COR-L47 (cell line): ENCODE results near the gene ZBTB22.
"Not testable (repeated sequence)": the region's sequence is repeated elsewhere in the genome, so short reads cannot be mapped to it uniquely, and the experiment has no call there.

Source experiments
- DNase-seq: peaks from one replicate; lab custom pipeline; 2025; lab: John Stamatoyannopoulos, UW

Gene ZBTB22

DNA sequence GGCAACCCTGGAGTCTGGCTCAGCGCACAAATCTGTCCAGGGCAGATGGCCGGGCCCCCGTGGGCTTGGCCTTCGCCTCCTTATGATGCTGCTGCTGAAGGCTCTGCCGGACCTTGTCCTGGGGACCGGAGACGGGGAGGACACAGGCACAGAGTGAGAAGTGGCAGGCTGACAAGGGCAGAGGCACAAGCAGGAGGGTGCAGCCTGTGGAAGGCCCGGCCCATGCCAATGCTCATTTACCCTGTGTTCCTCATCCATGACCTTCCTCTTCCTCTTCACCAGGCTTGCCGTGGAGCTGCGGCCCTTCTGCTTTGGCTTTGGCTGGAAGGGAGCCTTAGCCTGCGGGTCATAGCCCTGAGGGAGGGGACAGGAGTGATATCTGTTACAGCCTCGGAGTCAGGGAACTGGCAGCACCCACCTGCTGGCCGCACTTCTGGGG, 38.3 kb downstream of the ZBTB22 start:
- DNase-seq: no peak

DNA sequence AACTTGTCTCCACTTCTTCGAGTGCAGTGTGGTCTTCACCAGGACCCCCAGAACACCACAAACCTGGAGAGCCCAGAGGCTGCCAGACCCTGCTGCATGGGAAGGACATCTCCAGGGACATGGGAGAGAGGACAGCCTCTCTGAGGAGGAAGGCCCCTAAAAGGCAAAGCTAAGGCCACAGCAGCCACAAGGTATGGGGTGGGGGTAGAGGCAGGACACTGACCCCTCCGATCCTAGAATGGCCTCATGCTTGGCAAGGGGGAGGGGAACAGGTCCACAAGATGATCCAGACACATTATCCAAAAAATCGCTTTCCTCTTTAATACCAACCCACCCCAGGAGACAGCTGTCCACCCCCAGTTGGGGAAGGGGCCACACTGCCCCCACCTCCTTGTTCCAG, 38.7 kb downstream of the ZBTB22 start:
- no peak for DNase-seq

DNA sequence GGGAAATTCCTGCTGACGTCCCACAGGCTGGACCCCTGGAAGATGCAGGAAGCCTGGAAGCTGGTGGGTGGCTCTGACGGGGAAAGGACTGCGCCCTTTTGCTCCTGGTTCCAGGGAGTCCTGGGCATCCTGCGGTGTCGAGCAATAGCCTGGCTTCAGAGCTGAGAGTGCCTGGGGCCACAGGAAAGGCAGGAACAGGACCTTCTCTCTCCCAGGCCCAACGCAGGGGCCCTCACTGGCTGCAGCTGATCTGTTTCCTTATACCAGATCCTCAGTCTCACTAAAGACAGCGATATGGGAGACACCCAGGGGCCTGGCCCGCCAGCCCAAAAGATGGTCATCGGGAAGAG, 39.2 kb downstream of the ZBTB22 start:
- no peak for DNase-seq

DNA sequence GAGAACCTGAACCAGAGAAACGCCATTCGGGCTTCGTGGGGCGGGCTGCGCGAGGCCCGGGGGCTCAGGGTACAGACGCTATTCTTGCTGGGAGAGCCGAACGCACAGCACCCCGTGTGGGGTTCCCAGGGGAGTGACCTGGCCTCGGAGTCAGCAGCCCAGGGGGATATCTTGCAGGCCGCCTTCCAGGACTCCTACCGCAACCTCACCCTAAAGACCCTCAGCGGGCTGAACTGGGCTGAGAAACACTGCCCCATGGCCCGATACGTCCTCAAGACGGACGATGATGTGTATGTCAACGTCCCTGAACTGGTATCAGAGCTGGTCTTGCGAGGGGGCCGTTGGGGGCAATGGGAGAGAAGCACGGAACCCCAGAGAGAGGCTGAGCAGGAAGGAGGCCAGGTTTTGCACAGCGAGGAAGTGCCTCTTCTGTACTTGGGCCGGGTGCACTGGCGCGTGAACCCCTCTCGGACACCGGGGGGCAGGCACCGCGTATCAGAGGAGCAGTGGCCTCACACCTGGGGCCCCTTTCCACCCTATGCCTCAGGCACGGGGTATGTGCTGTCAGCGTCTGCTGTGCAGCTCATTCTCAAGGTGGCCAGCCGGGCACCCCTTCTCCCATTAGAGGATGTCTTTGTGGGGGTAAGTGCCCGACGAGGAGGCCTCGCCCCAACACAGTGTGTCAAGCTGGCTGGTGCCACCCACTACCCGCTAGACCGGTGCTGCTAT, 39.7 kb downstream of the ZBTB22 start:
- DNase-seq: no peak

DNA sequence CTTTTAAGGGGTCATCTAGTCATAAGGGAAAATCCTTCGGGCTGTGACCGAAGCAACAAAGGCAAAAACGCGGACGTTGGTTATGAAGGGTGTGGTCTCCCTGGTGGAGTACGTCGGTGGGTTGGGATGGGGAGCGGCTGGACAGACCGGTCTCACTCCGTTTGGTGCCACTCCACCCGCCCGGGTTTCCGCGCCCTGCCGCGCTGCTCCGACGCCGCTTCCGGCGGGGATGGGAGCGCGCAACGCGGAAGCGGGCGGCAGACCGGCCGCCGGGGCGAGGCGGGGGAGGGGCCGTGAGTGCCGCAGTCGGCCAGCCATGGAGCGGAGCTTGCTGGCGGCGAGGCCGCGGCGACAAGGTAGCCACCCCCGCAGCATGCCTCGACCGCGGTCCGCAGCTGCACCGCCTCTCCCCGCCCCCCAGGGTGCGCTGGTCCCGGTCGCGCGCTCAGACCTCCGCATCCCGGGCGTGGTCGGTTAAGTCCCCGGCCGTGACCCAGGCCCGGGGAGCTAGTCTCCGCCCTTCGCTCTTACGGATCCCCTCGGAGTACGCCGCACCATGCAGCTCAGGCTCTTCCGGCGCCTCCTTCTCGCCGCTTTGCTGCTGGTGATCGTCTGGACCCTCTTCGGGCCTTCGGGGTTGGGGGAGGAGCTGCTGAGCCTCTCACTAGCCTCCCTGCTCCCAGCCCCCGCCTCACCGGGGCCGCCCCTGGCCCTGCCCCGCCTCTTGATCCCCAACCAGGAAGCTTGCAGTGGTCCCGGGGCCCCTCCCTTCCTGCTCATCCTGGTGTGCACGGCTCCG, 40.5 kb downstream of the ZBTB22 start, which contains the start of gene B3GALT4:
TSS of gene B3GALT4 (plus strand) at position 260 of the 799 bp plus-strand sequence. CDS start at position 557, 297 bp downstream.
- DNase-seq: peak; percentile 47

DNA sequence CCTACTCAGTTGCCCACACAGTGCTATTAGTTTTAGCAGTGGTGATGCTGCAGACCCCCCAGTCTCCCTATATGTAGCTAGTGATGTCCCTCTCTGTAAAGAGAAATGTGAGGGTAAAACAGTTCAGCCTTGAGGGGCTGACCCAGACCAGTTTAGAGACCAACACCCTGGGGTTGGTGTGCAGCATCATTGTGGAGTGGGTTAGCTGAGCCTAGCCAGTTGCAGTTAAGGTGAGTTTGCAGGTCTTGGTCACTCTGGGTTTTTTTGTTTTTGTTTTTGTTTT, 41.0 kb downstream of the ZBTB22 start:
- DNase-seq: no peak

DNA sequence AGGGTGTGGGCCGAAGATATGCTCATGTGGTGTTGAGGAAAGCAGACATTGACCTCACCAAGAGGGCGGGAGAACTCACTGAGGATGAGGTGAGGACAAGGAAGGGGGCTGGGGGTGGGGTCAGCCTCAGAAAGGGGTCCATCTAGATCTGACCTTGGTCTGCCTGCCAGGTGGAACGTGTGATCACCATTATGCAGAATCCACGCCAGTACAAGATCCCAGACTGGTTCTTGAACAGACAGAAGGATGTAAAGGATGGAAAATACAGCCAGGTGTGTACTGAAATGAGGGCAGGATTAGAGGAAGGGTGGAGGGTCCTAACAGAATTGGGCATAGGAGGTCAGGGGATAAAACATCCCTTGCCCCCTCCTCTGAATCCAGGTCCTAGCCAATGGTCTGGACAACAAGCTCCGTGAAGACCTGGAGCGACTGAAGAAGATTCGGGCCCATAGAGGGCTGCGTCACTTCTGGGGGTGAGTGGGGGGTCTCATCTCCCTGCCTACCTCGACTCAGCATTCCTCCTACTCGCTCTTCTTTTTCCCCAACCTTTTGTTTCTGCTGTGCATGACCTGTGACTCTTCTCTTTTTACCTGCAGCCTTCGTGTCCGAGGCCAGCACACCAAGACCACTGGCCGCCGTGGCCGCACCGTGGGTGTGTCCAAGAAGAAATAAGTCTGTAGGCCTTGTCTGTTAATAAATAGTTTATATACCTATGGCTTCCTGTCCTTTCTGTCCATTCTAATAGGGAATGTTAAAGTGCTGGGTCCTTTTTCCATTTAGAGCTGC, 41.6 kb downstream of the ZBTB22 start:
- not testable (repeated sequence) for DNase-seq

DNA sequence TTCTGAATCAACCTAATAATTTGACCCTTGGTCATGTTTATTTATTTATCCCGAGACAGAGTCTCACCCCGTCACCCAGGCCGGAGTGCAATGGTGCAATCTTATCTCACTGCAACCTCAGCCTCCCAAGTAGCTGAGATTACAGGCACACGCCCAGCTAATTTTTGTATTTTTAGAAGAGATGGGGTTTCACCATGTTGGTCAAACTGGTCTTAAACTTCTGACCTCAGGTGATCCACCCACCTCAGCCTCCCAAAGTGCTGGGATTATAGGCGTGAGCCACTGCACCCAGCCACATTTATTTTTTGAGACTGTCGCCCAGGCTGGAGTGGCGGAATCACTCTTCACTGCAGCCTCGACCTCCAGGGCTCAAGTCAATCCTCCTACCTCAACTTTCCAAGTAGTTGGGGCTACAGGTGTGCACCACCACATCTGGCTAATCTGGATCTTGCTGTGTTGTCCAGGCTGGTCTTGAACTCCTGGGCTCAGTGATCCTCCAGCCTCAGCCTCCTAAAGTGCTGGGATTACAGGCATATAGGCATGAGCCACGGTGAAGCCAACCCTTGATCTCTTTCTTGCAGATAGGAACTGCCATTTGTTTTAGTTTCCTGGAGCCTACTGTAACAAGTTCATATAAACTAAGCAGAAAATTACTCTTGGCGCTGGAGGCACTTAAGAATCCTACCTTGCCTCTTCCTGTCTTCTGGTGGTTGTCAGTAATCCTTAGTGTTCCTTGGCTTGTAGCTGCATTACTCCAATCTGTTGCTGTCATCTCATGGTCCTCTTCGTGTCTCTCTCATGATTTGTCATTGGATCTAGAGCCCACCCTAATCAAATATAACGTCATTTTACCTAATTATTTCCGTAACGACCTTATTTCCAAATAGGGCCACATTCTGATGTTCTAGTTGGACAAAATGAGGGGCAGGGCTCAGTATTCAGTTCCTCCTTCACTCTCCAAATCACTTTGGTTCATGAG, 43.3 kb downstream of the ZBTB22 start:
- DNase-seq: no peak

DNA sequence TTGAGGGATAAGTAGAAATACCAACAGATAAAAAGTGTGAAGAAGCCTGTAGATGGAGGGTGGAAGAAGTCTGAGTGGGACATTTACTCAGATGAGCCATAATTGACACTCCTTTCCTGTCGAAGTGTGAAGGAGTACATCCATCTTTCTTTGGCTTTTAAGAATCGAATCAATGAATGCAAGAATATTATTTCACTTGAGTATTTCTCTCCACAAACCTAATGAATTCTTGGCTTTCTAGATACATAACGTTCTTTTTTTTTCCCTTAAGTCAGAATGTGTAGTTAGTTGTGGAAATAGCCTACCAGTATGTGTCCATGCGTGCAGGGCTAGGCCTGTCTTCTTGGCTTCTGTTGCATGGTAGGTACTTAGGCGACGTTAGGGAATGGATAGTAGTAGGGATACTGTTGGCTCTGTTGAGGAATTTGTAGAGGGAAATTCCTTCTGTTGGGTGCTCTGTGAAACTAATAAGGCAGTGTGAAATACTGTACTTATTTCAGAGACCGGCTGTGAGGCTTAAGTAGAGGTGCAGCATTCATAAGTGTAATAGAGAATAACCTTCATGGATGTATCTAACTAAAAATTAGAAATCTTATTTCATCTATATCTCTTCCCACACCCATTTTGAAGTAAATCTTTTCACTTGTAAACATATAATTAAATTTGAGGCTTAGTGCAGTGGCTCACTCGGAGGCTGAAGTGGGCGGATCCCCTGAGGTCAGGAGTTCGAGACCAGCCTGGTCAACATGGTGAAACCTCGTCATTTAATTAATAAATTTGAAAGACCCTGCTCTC, 44.2 kb downstream of the ZBTB22 start:
- DNase-seq: no peak

DNA sequence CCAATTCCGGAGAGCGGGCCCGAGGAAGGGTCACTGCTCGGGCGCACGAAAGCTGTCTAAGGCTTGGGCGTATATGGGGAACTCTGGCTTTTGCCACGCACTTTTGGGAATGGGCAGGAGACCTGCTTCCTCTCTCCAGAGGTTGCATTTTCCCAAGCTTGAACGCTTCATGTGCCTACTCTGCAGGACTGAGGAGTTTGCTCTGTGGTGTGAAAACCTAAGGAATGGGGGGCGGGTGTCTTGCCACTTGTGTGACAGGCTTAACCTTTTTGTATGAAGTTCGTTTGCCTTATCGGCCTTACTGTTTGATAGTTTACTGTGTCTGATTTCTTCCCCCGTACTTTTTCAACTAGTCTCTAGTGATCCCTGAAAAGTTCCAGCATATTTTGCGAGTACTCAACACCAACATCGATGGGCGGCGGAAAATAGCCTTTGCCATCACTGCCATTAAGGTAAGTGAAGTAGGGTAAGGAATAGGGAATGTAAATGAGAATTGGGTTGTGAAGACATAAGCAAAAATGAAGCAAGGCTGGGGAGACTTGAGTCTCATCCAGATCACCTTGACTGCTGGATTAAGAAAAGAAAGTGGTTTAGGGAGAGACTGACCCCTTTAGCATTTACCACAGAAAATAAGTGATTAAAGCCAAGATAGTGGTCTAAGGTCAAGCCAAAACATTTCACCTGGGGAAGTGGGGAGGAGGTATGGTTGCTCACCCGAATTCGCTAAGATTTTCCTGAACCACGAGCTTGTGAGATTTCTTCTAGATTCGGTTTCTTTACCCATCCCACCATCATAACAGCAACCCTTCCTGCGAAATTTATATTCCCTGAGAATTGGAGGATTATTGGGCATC, 45.0 kb downstream of the ZBTB22 start:
- DNase-seq: no peak

DNA sequence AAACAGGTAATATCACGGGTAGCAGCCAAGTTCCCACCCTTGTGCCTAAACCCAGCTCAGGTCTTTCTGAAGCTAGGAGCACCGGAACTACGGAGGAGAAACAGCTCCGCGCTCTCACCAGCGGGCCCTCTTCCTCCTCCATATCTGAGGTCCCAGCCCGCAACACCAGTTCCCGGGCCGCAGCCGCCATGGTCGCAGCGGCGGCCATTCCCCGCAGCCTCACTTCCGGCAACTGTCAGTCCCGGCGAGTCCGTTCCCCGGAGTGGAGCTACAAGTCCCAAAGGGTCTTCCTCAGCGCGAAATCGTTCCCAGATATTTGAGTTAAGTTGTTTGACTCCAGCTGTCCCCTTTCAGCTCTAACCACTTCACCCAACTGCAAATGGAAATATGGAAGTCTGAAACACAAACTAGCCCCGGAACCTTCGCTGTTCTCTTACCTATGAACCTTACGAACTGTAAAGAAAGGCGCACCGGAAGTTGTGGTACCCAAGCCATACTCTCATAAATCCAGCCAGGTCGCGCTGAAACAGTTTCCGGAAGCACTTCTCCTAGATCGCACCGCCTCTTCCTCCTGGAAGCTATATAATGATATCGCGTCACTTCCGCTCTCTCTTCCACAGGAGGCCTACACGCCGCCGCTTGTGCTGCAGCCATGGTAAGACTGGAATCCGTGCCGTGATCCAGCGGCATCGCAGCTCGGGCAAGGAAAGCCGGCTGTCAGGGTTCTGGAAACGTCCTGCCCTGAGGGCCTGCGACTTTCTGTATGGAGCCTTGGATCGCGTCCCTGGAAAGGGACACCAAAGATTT, 45.9 kb downstream of the ZBTB22 start, which contains the start of the genes RPS18 and VPS52:
TSS of gene RPS18 (plus strand) at position 608 of the 807 bp plus-strand sequence. CDS start at position 653, 45 bp downstream.
TSS of gene VPS52 (minus strand) at position 409 of the 807 bp plus-strand sequence. CDS start at position 208, 201 bp downstream.
- peak; percentile 99 for DNase-seq

DNA sequence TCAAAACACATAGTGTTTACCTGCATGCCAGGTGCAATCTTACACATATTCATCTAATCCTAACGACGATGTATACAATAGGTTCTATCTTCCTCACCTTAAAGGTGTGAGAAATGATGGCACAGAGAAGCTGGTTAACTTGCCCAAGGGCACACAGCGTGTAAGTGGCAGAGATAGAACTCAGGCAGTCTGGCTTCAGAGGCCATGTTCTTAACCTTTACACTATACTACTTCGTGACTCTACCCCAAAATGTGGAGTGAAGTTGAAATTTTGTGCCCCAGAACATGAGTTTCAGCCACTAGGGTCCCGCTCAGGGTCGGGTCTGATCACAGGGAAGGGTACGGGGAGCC, 46.5 kb downstream of the ZBTB22 start:
- no peak for DNase-seq
